ENCODE results near the gene RAF1.
"Not testable (repeated sequence)": the region's sequence is repeated elsewhere in the genome, so short reads cannot be mapped to it uniquely, and the experiment has no call there.

Gene RAF1

GRCh38 chr3:12556690-12557472 is 107.0 kb downstream of the RAF1 start, which contains the start of gene MKRN2:
TSS of gene MKRN2 (plus strand) at chr3:12557087. CDS start at chr3:12557151, 64 bp downstream.
- peak; percentile 60 for DNase-seq

GRCh38 chr3:12556314-12556689 is 107.6 kb downstream of the RAF1 start:
- no peak for DNase-seq

- DNase-seq, result no peak
Observed at GRCh38 chr3:12553921-12554391, 110.0 kb downstream of the RAF1 start.

- no peak for DNase-seq
Observed at GRCh38 chr3:12549971-12550760, 113.8 kb downstream of the RAF1 start.

GRCh38 chr3:12545473-12545791 is 118.5 kb downstream of the RAF1 start, which contains the start of gene MKRN2OS:
TSS of gene MKRN2OS (minus strand) at chr3:12545499. CDS start at chr3:12545464, 35 bp downstream.
- no peak for DNase-seq

GRCh38 chr3:12544652-12545472 is 119.1 kb downstream of the RAF1 start:
- DNase-seq, result no peak

- DNase-seq, result not testable (repeated sequence)
Observed at GRCh38 chr3:12543497-12543896, 120.4 kb downstream of the RAF1 start.

- DNase-seq, result no peak
Observed at GRCh38 chr3:12541625-12542024, 122.3 kb downstream of the RAF1 start.

- no peak for DNase-seq
Observed at GRCh38 chr3:12536423-12536822, 127.5 kb downstream of the RAF1 start.
